GM21786 (cell line): ENCODE measurements around the gene FUZ.
A peak's percentile ranks its signal among the peaks of the same experiment; 100 is the strongest.

ENCODE experiments used
- ATAC-seq: cut with Tn5 transposase; IDR thresholded peaks from one replicate; pipeline ENCODE4 v1.9.1; 2021; ENCODE audit not compliant: unreplicated experiment

FUZ gene, protein sequence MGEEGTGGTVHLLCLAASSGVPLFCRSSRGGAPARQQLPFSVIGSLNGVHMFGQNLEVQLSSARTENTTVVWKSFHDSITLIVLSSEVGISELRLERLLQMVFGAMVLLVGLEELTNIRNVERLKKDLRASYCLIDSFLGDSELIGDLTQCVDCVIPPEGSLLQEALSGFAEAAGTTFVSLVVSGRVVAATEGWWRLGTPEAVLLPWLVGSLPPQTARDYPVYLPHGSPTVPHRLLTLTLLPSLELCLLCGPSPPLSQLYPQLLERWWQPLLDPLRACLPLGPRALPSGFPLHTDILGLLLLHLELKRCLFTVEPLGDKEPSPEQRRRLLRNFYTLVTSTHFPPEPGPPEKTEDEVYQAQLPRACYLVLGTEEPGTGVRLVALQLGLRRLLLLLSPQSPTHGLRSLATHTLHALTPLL

DNA sequence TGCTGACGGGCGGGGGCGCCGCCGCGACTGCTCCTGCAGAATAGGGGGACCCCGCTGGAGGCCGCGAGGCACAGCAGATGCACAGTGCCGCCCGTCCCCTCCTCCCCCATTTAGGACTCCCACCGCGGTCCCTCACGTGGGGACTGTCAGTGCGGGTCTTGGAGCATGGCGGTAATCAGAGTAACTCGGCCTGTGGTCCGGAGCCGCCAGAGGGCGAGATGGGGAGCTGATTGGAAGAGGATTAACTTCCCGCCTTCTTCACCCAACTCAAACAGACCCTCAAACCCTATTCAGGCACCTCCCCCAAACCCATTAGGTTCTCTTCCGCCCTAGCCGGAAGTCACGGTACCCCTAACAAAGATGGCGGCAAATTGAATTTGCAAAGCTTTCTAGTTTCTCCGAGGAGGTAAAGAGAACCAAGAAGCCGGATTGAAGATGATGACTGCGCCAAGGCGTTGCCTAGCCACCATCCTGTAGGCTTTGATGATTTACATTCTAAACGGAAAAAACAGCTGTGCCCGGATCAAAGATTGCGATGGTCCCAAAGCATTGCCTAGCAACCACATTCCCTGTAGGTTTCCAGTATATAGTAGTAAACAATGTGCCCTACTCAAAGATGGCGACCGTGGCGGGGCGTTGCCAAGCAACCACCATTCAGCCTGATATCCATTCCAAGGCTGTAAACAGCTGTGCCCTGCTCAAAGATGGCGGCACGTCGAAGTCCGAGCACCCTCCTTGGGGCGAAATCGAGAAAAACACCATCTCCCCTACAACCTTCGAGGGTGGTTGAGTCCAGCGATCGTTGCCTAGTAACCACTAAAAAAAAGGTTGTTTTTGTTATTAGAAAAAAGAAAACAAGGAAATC, at the start of gene FUZ:
TSS of gene FUZ (minus strand) at position 296 of the 865 bp plus-strand sequence. CDS start at position 110, 186 bp downstream.
- ATAC-seq: peak; percentile 48

DNA sequence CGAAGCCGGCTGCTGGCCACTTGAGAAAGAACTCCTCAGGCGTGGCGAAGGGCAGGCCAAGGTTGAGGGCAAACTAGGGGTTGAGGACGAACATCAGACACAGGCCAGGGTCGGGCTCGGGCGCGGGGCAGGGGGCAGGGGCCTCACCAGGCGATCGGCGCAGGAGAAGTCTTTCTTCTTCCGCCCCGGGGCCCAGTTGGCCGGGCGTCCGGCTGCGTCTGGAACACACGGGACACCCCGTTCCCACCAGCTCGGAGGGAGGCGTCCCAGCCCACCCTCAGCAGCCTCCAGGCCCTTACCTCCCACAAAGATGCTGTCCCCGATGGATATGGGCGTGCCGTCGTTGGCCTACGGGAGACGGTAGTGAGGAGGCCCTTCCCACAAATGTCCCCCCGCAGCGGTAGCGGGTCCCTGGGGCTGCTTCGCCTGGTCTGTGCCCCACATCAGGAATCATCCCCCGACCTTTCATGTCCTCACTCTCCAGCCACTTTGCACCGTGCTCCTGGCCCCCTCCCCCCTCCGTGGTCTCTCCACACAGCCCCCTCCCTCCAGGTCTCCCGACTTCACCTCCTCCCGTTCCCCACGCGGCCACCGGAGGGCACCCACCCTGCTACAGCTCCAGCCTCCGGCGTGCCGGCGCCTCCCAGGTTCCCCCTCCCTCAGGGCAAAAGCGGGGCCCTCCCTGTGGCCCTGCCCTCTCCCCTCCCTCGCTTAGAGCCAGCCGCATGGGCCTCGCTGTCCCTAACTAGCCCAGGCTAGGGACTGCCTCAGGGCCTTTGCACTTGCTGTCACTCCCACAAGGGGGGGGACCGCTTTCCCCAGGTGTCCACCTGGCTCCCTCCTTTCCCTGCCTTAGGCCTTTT, 49.5 kb upstream of the FUZ start:
- ATAC-seq: no peak

DNA sequence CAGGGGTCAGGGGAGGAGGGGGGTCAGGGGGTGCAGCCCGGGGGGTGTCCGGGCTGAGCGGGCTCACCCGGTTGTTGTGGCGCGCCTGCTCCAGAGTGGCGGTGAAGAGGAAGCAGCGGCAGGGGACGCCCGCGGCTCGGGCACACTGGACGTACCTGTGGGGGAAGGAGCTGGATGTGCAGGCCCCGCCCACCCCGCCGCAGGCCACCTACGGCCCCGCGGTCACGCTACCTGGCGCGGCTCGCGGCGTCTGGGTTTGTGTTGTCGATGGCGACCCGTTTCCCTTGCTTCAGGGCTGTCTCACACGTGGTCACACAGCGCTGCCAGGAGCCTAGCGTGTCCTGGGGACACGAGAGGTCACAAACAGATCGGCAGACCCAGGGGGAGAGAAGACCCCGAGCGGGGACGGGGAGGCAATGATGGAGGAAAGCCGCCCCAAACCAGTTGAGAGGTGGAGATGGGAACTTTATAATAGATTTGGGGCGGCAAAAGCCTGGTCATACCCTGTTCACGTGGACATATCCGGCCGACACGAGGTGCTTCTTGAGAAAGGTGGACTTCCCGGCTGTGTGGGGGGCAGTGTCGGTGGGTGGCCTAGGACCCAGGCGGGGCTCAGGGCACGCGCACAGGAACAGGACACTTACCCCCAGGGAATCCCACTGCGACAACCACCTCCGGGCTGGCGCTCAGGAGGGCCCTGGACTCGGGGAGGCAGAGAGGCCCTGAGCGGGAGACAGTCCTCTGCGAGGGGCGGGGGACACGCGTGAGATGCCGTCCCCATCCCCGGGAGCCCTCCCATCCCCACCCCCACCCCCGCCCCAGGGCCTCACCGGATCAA, 48.7 kb upstream of the FUZ start:
- ATAC-seq: no peak

DNA sequence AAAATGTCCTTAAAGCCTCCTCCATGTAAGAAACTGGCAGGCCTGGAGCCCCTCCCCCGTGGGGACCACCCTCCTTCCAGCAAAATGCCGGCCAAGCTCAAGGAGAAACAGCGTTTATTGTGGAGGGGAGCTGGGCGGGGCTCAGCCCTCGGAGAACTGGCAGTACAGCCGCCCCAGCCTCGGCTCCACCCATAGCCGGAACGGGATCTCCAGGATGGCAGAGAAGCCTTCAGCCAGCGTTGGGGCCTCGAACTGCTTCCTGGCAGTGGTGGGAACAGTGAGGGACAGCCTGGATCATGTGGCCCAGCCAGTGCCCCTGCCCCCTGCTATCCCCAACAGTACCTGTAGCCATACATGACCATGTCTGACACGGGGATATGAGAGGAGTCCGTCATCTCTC, 48.0 kb upstream of the FUZ start:
- ATAC-seq: no peak

DNA sequence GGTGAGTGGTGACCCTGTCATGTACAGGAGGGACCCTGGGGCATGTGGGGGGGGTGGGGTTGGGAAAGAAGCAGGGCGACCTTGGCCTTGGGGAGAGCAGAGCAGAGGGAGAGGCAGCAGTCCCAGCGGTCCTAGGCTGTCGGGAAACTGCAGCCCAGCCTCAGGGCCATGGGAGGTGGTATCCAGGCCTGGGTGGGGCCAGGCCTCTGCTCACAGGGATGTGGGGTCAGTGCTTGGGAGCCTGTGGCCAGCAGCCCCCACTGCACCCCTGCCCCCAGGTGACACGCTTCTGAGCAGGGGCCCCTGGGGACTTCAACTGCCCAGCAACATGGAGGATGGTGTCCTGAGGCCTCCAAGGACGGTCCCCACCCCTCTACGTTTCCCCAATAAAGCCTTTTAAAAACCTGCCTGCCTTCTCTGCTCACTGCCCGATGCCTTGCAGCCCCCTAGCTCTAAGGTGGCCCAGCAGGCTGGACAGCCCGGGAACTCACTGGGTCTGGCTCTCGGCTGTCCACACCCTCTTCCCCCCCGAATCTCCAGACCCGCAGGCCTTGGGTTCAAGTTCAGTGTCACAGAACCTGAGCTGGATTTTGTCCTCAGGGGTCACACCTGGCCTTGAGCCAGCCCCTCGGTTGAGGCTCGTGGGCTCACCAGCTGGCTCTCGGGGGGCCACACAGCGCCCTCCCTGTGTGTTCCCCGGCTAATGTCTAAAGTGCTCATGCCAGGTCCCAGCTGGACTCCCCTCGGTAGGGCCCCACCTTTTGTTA, 47.4 kb upstream of the FUZ start:
- no peak for ATAC-seq

DNA sequence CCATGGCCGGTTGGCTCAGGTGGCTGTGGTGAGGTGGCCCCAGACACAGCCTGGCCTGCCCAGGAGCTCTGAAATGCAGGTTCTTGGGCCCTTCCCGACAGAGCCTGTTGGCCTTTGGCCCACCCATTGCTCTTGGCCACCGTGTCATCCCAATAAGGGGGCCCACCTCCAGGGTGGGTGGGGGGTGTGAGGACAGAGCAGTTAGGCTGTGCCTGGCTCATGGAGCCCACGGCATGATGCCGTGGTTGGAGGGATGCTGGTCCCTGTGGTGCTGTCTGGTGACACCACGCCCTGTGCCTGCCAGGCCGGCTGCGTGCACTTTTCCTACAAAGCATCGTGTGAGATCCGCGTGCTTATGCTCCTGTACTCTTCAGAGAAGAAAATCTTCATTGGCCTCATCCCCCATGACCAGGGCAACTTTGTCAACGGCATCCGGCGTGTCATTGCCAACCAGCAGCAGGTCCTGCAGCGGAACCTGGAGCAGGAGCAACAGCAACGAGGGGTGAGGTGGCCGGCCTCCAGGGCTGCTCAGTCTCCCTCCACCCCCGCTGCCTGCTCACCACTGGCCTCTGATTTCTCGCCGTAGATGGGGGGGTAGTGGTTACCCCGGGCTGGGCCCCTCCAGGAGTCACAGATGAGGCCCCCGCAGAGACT, 46.7 kb upstream of the FUZ start:
- ATAC-seq: no peak

DNA sequence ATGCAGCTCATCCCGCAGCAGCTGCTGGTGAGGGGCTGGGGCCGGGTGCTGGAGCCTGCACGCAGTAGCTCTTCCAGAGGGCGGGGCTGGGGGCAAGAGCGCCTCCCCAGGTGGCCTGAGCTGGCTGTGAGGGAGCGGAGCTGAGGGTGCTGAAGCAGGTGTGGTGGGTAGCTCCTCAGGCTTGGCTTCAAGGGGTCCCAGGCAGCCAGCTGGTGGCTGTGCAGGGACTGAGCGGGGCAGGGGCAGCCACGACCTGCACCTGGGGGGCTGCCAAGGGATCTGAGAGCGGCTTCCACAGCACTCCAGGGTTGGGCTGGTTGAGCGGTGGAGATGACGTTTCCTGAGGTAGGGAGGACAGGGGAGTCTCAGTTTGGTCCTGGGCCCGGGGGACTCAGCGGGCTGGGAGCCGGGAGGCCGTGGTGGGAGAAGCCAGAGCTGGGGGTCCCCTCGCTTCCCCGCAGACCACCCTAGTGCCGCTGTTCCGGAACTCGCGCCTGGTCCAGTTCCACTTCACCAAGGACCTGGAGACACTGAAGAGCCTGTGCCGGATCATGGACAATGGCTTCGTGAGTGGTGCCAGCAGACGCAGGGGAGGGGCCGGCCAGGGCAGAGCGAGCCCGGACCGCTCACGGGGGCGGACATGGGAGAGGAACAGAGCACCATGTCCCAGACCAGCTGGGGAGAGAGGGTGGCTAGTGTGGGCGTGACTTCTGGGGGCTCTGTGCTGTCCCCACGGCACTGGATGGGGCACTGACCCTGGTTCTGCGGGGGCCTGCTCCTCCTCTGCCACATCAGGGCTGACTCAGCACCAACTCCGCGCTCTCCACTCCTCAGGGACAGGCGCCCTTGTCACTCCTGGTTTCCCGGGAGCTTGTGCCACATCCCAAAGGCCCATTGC, 45.2 kb upstream of the FUZ start:
- ATAC-seq: no peak

DNA sequence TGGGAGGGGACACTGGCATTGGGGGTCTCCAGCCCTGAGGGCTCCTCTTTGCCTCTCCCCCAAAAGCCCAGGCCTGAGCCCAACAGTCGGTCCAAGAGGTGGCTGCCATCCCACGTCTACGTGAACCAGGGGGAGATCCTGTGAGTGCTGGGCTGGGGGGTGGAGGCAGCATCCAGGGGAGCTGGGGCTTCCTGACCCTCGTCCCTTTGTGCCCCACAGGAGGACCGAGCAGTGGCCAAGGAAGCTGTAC, 44.7 kb upstream of the FUZ start:
- ATAC-seq: no peak

DNA sequence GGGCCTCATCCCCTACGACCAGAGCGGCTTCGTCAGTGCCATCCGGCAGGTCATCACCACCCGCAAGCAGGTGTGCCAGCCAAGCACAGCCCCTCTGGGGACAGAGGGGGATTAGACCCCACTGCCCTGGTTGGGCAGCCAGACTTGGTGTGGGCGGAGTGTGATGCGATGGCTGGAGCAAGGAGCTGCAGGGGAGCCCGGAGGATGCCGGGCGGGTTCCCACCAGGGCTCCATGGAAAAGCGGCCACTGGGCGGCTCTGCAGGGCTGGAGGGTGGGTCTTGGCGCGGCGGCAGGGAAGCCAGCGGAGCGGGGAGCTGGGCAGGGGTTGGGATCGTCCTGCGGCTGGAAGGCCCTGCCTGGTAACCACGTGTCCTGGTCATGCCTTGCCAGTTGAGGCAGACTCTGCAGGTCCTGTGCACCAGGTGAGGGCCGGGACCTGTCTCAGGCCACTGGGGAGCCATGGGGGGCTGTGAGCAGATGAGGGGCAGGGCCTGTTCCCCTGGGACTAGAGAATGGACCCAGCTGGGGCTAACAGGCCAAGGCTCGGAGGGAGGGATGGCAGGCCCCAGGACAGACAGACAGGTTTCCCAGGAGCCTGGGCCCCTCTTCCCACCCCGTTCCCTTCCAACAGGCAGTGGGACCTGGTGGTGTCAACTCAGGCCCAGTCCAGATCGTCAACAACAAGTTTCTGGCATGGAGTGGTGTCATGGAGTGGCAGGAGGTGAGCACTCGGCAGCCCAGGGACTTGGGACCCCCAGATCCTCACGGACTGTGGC, 44.2 kb upstream of the FUZ start:
- no peak for ATAC-seq

DNA sequence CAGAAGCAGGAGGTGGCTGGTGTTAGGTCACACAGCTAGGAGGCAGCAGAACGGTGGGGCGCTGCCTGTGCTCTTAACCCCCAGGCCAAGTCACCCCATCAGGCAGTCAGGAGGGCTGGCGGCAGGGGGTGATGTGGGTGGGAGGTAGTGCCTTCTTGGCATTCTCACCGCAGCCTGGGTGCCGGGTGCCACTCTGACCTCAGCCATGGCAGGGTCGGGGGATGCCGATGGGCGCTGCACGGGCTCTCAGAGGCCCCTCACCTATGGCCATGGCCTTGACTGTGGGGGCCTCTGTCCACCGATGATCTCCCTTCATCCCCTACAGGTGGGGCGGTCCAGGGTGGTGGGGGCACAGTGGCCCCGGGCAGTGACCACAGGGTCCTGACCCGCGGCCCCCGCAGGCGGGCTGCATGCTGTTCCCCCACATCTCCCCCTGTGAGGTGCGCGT, 43.5 kb upstream of the FUZ start:
- no peak for ATAC-seq

DNA sequence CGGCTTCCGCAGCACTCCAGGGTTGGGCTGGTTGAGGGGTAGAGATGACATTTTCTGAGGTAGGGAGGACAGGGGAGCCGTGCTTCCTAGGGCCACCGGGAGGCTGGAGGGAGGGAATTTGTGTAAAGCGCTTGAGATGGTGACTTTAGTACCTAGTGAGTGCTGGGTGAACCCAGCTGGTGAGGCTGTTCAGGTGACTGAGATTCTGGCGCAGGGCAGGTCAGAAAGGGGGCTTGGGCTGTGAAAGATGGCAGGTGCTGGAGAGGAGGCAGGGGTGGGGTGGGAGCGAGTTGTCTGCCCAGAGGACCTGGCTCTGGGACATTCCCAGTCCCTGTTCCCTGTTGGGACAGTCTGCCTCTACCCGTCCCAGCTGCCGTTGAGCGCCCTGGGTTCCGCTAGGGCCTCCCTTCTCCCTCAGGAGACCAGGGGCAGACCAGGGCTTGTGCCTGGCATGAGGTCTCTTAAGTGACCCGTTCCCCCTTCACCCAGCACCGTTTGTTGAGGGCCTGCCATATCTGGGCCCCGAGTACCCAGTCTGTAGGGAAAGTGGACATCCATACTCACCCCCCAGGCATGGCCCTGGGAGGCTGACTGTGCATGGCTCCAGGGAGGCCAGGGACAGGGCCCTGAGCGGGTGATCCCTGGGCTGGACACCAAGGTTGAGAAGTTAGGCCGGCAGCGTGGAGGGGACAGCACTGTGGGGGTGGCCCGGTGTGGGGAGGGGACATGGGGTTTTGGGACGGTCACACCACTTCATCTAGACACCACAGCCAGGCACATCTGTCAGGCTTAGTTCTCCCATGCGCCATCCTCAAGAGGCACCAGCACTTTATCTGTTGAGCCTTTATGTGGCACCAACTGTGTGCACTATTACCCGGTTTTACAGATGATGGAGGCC, 42.8 kb upstream of the FUZ start:
- ATAC-seq: no peak

DNA sequence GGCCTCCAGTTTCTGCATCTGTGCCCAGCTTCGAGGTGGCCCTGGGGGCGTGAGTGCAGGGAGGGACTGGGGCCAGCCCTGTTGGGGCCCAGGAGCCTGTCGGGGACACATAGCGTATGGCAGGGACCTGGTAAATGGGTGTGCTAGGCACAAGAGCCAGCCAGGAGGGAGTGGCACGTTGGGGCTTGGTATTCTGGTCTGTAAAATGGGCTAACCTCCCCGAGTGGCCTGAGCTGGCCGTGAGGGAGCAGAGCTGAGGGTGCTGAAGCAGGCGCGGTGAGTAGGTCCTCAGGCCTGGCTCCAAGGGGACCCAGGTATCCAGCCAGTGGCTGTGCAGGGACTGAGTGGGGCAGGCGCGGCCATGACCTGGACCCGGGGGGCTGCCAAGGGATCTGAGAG, 42.2 kb upstream of the FUZ start:
- no peak for ATAC-seq

DNA sequence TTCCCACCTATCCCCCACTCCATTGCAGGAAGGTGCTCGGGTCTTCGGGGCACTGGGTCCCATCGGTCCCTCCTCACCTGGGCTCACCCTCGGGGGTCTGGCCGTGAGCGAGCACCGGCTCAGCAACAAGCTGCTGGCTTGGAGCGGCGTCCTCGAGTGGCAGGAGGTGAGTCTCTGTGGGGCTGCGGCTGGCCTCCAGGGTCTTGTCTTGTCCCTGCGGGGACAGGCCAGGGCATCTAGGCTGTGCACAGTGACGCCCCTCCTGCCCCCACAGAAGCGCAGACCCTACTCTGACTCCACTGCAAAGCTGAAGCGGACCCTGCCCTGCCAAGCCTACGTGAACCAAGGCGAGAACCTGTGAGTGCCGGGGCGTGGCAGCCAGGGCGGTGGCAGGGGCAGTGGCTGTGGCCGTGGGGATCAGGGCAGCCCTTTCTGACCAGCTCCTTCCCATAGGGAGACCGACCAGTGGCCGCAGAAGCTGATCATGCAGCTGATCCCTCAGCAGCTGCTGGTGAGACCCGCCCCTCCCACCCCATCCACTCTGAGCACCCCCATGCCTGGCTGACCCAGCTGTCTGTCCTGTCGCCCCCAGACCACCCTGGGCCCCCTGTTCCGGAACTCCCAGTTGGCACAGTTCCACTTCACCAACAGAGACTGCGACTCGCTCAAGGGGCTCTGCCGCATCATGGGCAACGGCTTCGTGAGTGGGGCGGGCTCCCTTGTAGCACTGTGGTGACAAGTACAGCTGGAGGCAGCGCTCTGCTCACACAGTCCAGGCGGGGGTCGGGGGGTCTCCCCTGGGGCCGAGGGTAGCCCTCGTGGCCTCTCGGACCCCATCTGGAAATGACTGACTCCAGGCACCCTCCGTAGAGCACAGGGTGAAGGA, 41.5 kb upstream of the FUZ start:
- ATAC-seq: no peak

DNA sequence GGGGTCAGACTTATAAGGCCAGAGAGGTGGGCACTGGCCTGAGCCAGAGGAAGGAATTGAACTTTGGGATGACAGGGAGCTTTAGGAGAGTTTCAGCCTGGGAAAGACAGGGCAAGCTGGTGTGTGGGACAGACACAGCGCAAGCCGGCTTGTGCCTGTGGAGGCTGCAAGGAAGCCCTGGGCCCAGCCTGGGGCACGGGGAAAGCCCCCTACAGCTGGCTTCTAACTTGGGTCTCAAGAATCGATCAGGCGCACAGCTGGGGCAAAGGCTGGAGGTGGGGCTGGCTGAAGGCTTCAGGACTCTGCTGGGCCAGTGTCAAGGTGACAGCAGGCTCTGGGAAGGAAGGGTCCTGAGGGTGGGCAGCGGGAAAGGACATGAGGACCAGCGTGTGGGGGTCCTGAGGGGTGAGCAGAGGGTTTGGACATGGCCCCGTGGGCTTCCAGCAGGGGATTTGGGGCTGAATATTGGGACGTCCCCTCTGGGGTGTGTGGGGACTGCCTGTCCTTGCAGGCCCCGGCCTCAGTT, 40.8 kb upstream of the FUZ start:
- ATAC-seq: no peak

DNA sequence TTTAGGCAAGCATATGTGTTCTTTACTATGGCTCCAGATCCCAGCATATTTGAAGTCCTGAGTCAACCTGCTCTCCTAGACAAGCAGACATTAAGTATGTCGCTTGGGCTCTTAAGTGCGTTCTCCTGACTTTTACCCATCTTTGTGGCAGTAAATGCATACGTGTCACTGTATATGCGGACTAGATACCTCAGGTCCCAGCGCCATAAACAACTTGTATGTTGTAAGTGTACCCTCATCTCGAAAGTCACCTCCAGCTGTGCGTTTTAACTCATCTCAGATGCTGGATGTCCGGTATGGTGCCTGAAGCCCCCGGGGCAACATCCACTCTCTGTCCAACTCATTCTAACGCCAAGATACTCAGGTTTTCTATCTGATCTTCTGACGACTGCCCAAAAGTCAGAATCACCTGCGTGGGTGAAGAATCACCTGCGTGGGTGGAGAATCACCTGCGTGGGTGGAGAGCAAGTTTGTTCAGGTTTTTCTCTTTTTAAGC, 39.6 kb upstream of the FUZ start:
- ATAC-seq: no peak
